Lower leg skin (tissue), 4 donors: ENCODE data around the gene UBAC2. TPM values are rescaled to one million over a fixed set of nuclear protein-coding genes. Genes with fewer than 3 reads are reported as not detected.
"Not testable (repeated sequence)": the region's sequence is repeated elsewhere in the genome, so short reads cannot be mapped to it uniquely, and the experiment has no call there.

Source experiments
- DNase-seq, 2 donors: peaks; one replicate each; pipeline ENCODE4 v3.0.0-alpha.2; 2019; ENCODE audit warnings: low spot score in 2 of 2
- H3K4me3 ChIP-seq: fragments of 200-600 bp; sonication (generic); 2 replicates; pipeline ENCODE4 v1.5.1; 2017; ENCODE audit warnings: mild to moderate bottlenecking, low read depth; ENCODE audit not compliant: poor library complexity, severe bottlenecking
- POLR2A ChIP-seq, 2 donors: fragments of 450-650 bp; IDR thresholded peaks; one replicate each; pipeline ENCODE4 v1.6.1; 2016 to 2017; ENCODE audit warnings: antibody characterized with exemption in 2 of 2, mild to moderate bottlenecking in 1 of 2, moderate library complexity in 1 of 2
- whole genome bisulfite sequencing, 2 donors: methylation state at CpG; one replicate each; pipeline ENCODE4 v1.1.5; 2018; 5-methylcytosine and 5-hydroxymethylcytosine counted together
- intact Hi-C: fragments of 100-400 bp; cut with DNase I; formaldehyde crosslinking; loops from one replicate; pipeline ENCODE4 v1.15.0; 2023; ENCODE audit warnings: low total_unique reads
- total RNA-seq, 4 donors: library from RNA; depleted of rRNA; stranded (reverse); fragments of >200 nt; gene quantifications; one replicate each; pipeline ENCODE4 v1.1.0, GENCODE V29; 2016
- TF ChIP-seq, protein P1 (sequence below), 3 donors: fragments of 450-650 bp; IDR thresholded peaks; one replicate each; pipeline ENCODE4 v1.5.1; 2016; ENCODE audit warnings: antibody characterized with exemption in 3 of 3, mild to moderate bottlenecking in 3 of 3, moderate library complexity in 2 of 3

Gene UBAC2
- total RNA-seq, 4 donors from 2014 or later, result 94.8 to 125 (median 106) TPM

DNA sequence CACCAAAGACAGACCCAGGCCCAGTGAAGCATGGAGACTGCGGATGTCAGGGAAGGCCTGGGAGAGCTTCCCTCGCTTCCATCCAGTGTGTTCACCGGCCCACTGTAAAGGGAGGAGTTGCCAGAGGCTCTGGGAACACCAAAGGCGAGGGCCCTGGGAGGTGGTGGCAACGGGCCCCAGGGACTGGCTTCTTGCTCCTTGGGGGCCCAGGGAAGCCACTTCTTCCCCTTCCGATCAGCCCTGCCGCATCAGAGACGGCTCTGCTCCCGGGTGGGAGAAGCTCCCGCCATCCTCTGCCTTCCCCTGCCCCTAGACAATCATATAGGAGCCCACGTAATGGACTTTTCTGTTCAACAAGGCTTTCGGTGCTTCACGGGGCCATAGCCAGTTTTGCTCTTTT lies 189.9 kb downstream of the UBAC2 start:
- 94 to 97% methylated on average over 13 of the region's 13 CpGs for WGBS, 2 donors
- TF ChIP-seq, protein P1, sequence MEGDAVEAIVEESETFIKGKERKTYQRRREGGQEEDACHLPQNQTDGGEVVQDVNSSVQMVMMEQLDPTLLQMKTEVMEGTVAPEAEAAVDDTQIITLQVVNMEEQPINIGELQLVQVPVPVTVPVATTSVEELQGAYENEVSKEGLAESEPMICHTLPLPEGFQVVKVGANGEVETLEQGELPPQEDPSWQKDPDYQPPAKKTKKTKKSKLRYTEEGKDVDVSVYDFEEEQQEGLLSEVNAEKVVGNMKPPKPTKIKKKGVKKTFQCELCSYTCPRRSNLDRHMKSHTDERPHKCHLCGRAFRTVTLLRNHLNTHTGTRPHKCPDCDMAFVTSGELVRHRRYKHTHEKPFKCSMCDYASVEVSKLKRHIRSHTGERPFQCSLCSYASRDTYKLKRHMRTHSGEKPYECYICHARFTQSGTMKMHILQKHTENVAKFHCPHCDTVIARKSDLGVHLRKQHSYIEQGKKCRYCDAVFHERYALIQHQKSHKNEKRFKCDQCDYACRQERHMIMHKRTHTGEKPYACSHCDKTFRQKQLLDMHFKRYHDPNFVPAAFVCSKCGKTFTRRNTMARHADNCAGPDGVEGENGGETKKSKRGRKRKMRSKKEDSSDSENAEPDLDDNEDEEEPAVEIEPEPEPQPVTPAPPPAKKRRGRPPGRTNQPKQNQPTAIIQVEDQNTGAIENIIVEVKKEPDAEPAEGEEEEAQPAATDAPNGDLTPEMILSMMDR (IDR thresholded peaks at IDR 0.05), result no peak
- TF ChIP-seq POLR2A (IDR thresholded peaks at IDR 0.05), result no peak
- intact Hi-C loops, result no loop called here
- no peak overlapping the region for H3K4me3 ChIP-seq
- peak in 1 of 2 donors; percentile 71 for DNase-seq

DNA sequence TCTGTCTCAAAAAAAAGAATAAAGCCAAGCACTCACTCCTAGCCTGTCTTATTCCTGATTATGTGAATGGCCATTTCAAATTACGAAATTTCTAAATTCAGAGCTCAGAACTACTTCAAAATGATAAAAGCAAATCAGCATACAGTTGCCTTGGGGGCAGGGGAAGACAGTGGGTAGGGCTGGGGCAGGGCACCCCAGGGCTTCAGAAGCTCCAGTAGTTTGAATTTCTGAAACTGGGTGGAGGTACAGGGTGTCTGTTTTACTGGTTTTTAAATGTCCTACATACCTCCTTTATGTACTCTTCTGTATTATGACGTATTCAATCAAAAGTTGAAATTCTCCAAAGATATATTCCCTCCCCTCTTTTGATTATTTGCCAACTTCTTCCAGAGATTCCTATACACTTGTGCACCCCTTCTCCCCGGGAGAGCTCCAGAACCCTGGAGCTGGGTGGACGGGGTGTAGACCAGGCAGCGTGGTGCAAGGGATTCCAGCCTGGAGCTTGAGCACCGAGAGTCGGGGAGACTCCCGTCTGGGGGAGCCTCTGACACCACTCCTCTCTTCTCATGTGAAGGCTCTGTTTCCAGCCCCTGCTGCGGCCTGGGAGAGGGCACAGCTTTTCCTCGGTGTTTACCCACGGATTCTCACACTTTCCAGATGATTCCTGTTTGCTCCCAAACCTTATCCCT lies 191.3 kb downstream of the UBAC2 start:
- TF ChIP-seq, protein P1 (IDR thresholded peaks at IDR 0.05), result no peak
- TF ChIP-seq POLR2A (IDR thresholded peaks at IDR 0.05), result no peak
- WGBS, 2 donors, result 75 to 77% methylated on average over 11 of the region's 11 CpGs
- DNase-seq, result peak in 1 of 2 donors; percentile 70
- H3K4me3 ChIP-seq, result no peak overlapping the region
- intact Hi-C loops, result no loop called here

DNA sequence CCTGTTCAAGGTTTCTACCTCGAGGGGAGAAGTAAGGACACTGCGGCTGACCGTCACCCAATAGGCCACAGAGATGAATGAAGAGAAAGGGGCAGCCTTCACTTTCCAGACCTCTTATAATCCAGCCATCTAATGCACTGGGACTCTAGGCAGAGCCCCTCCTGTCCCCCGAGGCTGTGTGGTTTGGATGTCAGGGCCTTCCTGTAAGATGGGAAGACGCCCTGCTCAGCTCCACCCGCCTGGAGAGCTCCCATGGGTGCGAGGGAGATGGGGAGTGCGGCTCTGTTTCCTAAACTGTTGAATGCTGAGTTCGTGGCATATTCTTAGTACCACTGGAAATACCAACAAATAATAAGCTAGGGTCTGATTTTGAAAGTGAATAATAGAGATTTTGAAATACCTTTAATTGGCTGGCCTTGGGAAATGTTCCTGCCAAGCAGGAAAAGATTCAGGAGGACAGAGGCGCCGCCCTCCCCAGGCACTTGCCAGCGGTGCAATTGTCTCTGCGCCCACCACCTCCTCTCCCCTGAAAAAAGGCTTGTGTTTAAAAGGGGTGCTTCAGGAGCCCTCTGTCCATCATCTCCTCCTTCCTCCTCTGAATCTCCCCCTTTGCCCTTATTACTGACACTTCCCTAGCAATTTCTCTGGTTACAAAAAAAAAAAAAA lies 191.9 kb downstream of the UBAC2 start:
- H3K4me3 ChIP-seq, result no peak overlapping the region
- TF ChIP-seq, protein P1 (IDR thresholded peaks at IDR 0.05), result no peak
- no peak for TF ChIP-seq POLR2A (IDR thresholded peaks at IDR 0.05)
- 55 to 56% methylated on average over 13 of the region's 13 CpGs for WGBS, 2 donors
- intact Hi-C loops, result no loop called here
- peak in 1 of 2 donors; percentile 72 for DNase-seq

DNA sequence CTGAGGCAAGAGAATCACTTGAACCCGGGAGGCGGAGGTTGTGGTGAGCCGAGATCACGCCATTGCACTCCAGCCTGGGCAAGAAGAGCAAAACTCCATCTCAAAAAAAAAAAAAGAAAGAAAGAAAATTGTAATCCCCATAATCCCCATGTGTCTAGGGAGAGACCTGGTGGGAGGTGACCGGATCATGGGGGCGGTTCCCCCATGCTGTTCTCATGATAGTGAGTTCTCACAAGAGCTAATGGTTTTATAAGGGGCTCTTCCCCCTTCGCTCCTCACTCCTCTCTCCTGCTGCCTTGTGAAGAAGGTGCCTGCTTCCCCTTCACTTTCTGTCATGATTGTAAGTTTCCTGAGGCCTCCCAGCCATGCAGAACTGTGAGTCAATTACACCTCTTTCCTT lies 192.7 kb downstream of the UBAC2 start:
- 90 to 94% methylated on average over 7 of the region's 7 CpGs for WGBS, 2 donors
- DNase-seq, result peak in 1 of 2 donors; percentile 62
- intact Hi-C loops, H3K4me3 ChIP-seq: not testable (repeated sequence)

DNA sequence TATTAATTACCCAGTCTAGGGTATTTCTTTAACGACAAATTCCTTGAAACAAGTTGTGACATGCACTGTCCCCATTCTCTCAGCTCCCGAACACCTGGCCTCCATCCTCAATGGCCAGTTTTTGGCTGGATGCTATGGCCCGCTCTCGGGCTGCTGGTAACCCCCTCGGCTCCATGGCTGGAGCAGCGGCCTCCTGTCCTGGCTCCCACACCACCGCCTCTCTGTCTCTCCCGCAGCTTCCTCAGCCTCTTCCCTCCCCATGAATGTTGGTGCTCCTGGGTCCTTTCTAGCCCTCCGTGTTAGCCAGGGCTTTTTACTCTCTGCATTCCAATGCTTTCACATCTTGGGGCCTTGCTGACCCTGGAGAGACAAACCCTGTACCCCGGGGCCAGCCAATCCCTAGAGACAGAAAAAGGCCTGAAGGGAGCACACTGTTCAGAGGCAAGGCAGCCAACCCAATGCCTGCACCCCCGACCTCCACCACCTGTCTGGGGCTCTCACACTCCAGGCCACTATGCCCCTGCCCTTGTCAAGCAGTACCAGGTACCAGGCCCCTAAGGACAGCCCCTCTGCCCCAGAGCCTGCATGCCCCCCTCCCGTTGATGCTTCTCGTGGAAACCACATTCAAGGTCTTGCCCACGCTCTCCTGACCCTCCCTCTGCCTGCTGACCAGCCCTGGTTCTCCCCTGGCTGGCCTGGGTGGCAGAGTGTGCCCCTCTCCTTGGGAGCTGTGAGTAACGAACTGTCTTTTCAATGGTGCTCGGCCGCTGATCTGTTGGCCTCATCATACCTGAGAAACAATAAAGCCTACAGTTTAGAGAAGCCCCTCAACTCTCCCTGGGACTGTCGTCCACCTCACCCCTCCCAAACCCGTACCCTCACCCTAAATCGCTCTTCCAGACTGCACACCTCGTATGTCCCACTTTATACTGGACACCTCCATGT lies 193.4 kb downstream of the UBAC2 start:
- DNase-seq, result peak in 1 of 2 donors; percentile 58
- 90 to 93% methylated on average over 21 of the region's 21 CpGs for WGBS, 2 donors
- intact Hi-C loops, result no loop called here

More for the DNA sequence above, 193.4 kb downstream of the UBAC2 start:
- TF ChIP-seq POLR2A (IDR thresholded peaks at IDR 0.05), result no peak
- TF ChIP-seq, protein P1 (IDR thresholded peaks at IDR 0.05), result no peak
- H3K4me3 ChIP-seq, result no peak overlapping the region
